ENCODE data around the gene LHFPL6.

The LHFPL6 gene

DNA sequence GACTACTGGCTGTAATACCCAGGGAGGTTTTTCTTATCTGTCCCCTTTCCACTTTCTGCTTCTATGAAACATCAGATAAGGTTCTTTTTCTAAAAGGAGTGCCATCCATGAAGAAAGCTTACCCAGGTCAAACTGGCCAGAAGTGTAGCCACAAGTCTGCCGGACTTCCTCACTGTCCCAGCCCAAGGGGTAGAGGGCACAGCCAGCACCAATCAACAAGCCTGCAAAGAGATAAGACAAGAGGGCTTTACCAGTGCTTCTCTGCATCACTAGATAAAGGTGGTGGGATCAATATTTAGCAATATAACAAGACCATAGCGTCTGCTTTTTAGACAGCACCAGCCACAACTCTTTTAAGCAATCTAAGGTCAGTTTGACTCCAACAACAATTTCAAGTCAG lies 224.7 kb downstream of the LHFPL6 start:
- DNase-seq (ENCODE audit: extremely low spot score), result no peak
- no peak for TF ChIP-seq HDGF (IDR thresholded peaks at IDR 0.05; ENCODE audit: borderline replicate concordance)
- no peak for TF ChIP-seq NFRKB (IDR thresholded peaks at IDR 0.05)
- TF ChIP-seq, protein P1, sequence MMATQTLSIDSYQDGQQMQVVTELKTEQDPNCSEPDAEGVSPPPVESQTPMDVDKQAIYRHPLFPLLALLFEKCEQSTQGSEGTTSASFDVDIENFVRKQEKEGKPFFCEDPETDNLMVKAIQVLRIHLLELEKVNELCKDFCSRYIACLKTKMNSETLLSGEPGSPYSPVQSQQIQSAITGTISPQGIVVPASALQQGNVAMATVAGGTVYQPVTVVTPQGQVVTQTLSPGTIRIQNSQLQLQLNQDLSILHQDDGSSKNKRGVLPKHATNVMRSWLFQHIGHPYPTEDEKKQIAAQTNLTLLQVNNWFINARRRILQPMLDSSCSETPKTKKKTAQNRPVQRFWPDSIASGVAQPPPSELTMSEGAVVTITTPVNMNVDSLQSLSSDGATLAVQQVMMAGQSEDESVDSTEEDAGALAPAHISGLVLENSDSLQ (IDR thresholded peaks at IDR 0.05), result no peak
- TF ChIP-seq FOXM1 (IDR thresholded peaks at IDR 0.05; ENCODE audit: borderline replicate concordance), result no peak
- no peak for TF ChIP-seq FOXK2 (IDR thresholded peaks at IDR 0.05)
- no peak for TF ChIP-seq FOXA1 (IDR thresholded peaks at IDR 0.05)
- TF ChIP-seq SUZ12 (IDR thresholded peaks at IDR 0.05), result no peak
- no peak for TF ChIP-seq L3MBTL2 (conservative IDR thresholded peaks at IDR 0.05)
- TF ChIP-seq CTBP1 (IDR thresholded peaks at IDR 0.05; ENCODE audit: borderline replicate concordance), result no peak
- TF ChIP-seq ELF4 (IDR thresholded peaks at IDR 0.05), result no peak
- no peak for TF ChIP-seq LEF1 (IDR thresholded peaks at IDR 0.05; ENCODE audit: borderline replicate concordance)
- no peak for TF ChIP-seq BHLHE40 (IDR thresholded peaks at IDR 0.05; ENCODE audit: borderline replicate concordance)
- no peak for TF ChIP-seq SP1 (IDR thresholded peaks at IDR 0.05)
- TF ChIP-seq TARDBP (IDR thresholded peaks at IDR 0.05), result no peak
- TF ChIP-seq ZNF384 (IDR thresholded peaks at IDR 0.05), result no peak
- TF ChIP-seq ARNT (IDR thresholded peaks at IDR 0.05), result no peak
- ChIA-PET POLR2A (no interaction called here), CTCF (no interaction called here)

GRCh38 chr13:39377699-39378098 lies 225.3 kb downstream of the LHFPL6 start:
- no peak for TF ChIP-seq SUZ12 (IDR thresholded peaks at IDR 0.05)
- no peak for TF ChIP-seq FOXA1 (IDR thresholded peaks at IDR 0.05)
- TF ChIP-seq CTBP1 (IDR thresholded peaks at IDR 0.05; ENCODE audit: borderline replicate concordance), result no peak
- TF ChIP-seq BHLHE40 (IDR thresholded peaks at IDR 0.05; ENCODE audit: borderline replicate concordance), result no peak
- no peak for TF ChIP-seq L3MBTL2 (conservative IDR thresholded peaks at IDR 0.05)
- no peak for TF ChIP-seq ZNF384 (IDR thresholded peaks at IDR 0.05)
- TF ChIP-seq, protein P1 (IDR thresholded peaks at IDR 0.05), result no peak
- no peak for TF ChIP-seq TARDBP (IDR thresholded peaks at IDR 0.05)
- no peak for TF ChIP-seq HDGF (IDR thresholded peaks at IDR 0.05; ENCODE audit: borderline replicate concordance)
- no peak for TF ChIP-seq SP1 (IDR thresholded peaks at IDR 0.05)
- TF ChIP-seq LEF1 (IDR thresholded peaks at IDR 0.05; ENCODE audit: borderline replicate concordance), result no peak
- ChIA-PET POLR2A (no interaction called here), CTCF (no interaction called here)
- no peak for DNase-seq (ENCODE audit: extremely low spot score)

GRCh38 chr13:39376076-39376475 lies 226.9 kb downstream of the LHFPL6 start:
- no peak for DNase-seq (ENCODE audit: extremely low spot score)
- CTCF ChIA-PET, result no interaction called here
- no peak for TF ChIP-seq L3MBTL2 (conservative IDR thresholded peaks at IDR 0.05)
- no peak for TF ChIP-seq HDGF (IDR thresholded peaks at IDR 0.05; ENCODE audit: borderline replicate concordance)
- TF ChIP-seq, protein P1 (IDR thresholded peaks at IDR 0.05), result no peak
- TF ChIP-seq CTBP1 (IDR thresholded peaks at IDR 0.05; ENCODE audit: borderline replicate concordance), result no peak
- POLR2A ChIA-PET, result no interaction called here

DNA sequence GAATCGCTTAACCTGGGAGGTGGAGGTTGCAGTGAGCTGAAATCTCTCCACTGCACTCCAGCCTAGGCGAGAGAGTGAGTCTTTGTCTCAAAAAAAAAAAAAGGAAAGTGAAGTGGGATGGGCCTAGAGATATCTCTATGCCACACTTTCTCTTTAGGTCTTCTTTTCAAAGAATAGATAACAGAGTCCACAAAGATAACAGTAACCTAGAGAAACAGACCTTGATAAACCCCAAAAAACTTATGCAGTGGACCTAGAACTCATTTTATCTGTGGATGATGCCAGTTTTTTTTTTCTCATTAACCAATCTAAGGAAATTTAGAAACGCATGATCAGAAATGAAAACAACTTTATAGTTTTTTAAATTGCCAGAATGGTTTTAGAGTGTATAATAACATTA lies 227.4 kb downstream of the LHFPL6 start:
- no peak for TF ChIP-seq ARNT (IDR thresholded peaks at IDR 0.05)
- TF ChIP-seq NFRKB (IDR thresholded peaks at IDR 0.05), result no peak
- TF ChIP-seq FOXA1 (IDR thresholded peaks at IDR 0.05), result no peak
- no peak for TF ChIP-seq L3MBTL2 (conservative IDR thresholded peaks at IDR 0.05)
- no peak for TF ChIP-seq FOXM1 (IDR thresholded peaks at IDR 0.05; ENCODE audit: borderline replicate concordance)
- TF ChIP-seq, protein P1 (IDR thresholded peaks at IDR 0.05), result no peak
- no peak for TF ChIP-seq FOXK2 (IDR thresholded peaks at IDR 0.05)
- TF ChIP-seq TARDBP (IDR thresholded peaks at IDR 0.05), result no peak
- no peak for TF ChIP-seq ELF4 (IDR thresholded peaks at IDR 0.05)
- no peak for TF ChIP-seq SUZ12 (IDR thresholded peaks at IDR 0.05)
- TF ChIP-seq ZNF384 (IDR thresholded peaks at IDR 0.05), result no peak
- CTCF ChIA-PET, result no interaction called here
- POLR2A ChIA-PET, result no interaction called here
- no peak for DNase-seq (ENCODE audit: extremely low spot score)

- no peak for DNase-seq (ENCODE audit: extremely low spot score)
- ChIA-PET CTCF (no interaction called here), POLR2A (no interaction called here)
- no peak for TF ChIP-seq CTBP1 (IDR thresholded peaks at IDR 0.05; ENCODE audit: borderline replicate concordance)
- no peak for TF ChIP-seq SP1 (IDR thresholded peaks at IDR 0.05)
- TF ChIP-seq L3MBTL2 (conservative IDR thresholded peaks at IDR 0.05), result no peak
- no peak for TF ChIP-seq FOXM1 (IDR thresholded peaks at IDR 0.05; ENCODE audit: borderline replicate concordance)
- TF ChIP-seq FOXA1 (IDR thresholded peaks at IDR 0.05), result no peak
- no peak for TF ChIP-seq HDGF (IDR thresholded peaks at IDR 0.05; ENCODE audit: borderline replicate concordance)
- no peak for TF ChIP-seq ELF4 (IDR thresholded peaks at IDR 0.05)
These were observed 228.2 kb downstream of the LHFPL6 start for GRCh38 chr13:39374741-39375189.

DNA sequence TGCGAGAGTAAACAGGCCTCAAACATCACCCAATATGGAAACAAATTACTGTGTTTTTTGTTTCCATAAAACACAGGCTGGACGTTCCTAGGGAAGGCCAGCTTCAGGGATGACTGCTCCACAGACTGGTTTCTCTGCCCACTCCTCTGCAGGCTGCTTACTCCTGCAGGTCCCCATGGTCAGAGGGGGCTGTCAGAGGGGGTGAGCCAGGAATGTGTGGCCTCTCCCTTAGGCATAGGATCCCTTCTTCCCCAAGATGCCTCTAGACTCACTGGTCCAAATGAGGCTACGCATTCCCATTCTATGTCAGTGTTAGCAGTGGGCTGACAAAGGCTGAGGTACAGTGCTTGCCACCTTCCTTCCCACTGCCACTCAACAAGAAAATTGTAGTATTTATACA lies 229.8 kb downstream of the LHFPL6 start:
- POLR2A ChIA-PET, result no interaction called here
- no peak for TF ChIP-seq FOXA1 (IDR thresholded peaks at IDR 0.05)
- TF ChIP-seq SP1 (IDR thresholded peaks at IDR 0.05), result no peak
- TF ChIP-seq CTBP1 (IDR thresholded peaks at IDR 0.05; ENCODE audit: borderline replicate concordance), result no peak
- no peak for TF ChIP-seq TARDBP (IDR thresholded peaks at IDR 0.05)
- no peak for TF ChIP-seq FOXM1 (IDR thresholded peaks at IDR 0.05; ENCODE audit: borderline replicate concordance)
- TF ChIP-seq ZNF384 (IDR thresholded peaks at IDR 0.05), result no peak
- no peak for TF ChIP-seq HDGF (IDR thresholded peaks at IDR 0.05; ENCODE audit: borderline replicate concordance)
- no peak for TF ChIP-seq ARNT (IDR thresholded peaks at IDR 0.05)
- TF ChIP-seq BHLHE40 (IDR thresholded peaks at IDR 0.05; ENCODE audit: borderline replicate concordance), result no peak
- TF ChIP-seq NFRKB (IDR thresholded peaks at IDR 0.05), result no peak
- TF ChIP-seq, protein P1 (IDR thresholded peaks at IDR 0.05), result no peak
- TF ChIP-seq L3MBTL2 (conservative IDR thresholded peaks at IDR 0.05), result no peak
- TF ChIP-seq SUZ12 (IDR thresholded peaks at IDR 0.05), result no peak
- TF ChIP-seq LEF1 (IDR thresholded peaks at IDR 0.05; ENCODE audit: borderline replicate concordance), result no peak
- no peak for TF ChIP-seq ELF4 (IDR thresholded peaks at IDR 0.05)
- no peak for TF ChIP-seq FOXK2 (IDR thresholded peaks at IDR 0.05)
- DNase-seq (ENCODE audit: extremely low spot score), result no peak
- CTCF ChIA-PET, result no interaction called here

Measured in HEK293T (cell line).